ENCODE data around the gene RAB33B. TPM values are rescaled to one million over a fixed set of nuclear protein-coding genes. Genes with fewer than 3 reads are reported as not detected.
"Not testable (repeated sequence)": the region's sequence is repeated elsewhere in the genome, so short reads cannot be mapped to it uniquely, and the experiment has no call there.

Gene RAB33B
- 4.4 and 5.7 TPM in 2 replicates for total RNA-seq

- no peak for DNase-seq
- Mint-ChIP-seq H3K27ac (peak within 1 kb of the TSS; percentile 96), H3K4me3 (peak within 1 kb of the TSS; percentile 92), H3K27me3 (no peaks in the 10 kb centered on the region), H3K36me3 (ENCODE audit: low read depth) (peaks cover 4% of the 10 kb centered on the region), H3K4me1 (peaks cover 52% of the 10 kb centered on the region), H3K9me3 (no peaks in the 10 kb centered on the region)
- intact Hi-C loops (cut with micrococcal nuclease): loop anchor here (1.0 to 10.0 kb wide), 4 partner anchors 153 to 1768 kb away; partner anchors contain the start of genes NAA15, SCOC and ZNF330
Measured at GRCh38 chr4:139454111-139455045, at the start of gene RAB33B. Gene RAB33B, plus strand, starts transcription at chr4:139454121. Its CDS starts 75 bp downstream, at chr4:139454196.

GRCh38 chr4:139410312-139410711 is 43.6 kb upstream of the RAB33B start:
- Mint-ChIP-seq H3K27ac (no peak overlapping the region), H3K4me1 (no peaks in the 10 kb centered on the region), H3K9me3 (no peaks in the 10 kb centered on the region), H3K27me3 (no peaks in the 10 kb centered on the region), H3K4me3 (no peak overlapping the region), H3K36me3 (ENCODE audit: low read depth) (peaks cover 35% of the 10 kb centered on the region)
- no peak for DNase-seq
- intact Hi-C loops (cut with micrococcal nuclease): no loop called here

DNA sequence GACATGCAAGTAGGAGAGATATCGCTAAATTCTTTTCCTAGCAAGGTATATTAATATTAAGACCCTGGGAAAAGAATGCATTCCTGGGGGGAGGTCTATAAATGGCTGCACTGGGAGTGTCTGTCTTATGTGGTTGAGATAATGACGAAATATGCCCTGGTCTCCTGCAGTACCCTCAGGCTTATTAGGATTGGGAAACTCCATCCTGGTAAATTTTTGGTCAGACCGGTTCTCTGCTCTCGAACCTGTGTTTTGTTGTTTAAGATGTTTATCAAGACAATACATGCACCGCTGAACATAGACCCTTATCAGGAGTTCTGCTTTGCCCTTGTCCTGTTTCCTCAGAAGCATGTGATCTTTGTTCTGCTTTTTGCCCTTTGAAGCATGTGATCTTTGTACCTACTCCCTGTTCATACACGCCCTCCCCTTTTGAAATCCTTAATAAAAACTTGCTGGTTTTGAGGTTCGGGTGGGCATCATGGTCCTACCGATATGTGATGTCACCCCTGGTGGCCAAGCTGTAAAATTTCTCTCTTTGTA is 39.2 kb upstream of the RAB33B start:
- DNase-seq, H3K27ac Mint-ChIP-seq, H3K9me3 Mint-ChIP-seq, H3K4me3 Mint-ChIP-seq, H3K27me3 Mint-ChIP-seq: not testable (repeated sequence)
- intact Hi-C loops (cut with micrococcal nuclease): loop anchor here (5.0 kb wide), 2 partner anchors 143 to 238 kb away; partner anchors contain the start of gene SETD7
- peaks cover 12% of the 10 kb centered on the region for H3K4me1 Mint-ChIP-seq
- H3K36me3 Mint-ChIP-seq (ENCODE audit: low read depth): peaks cover 28% of the 10 kb centered on the region

- peaks cover 17% of the 10 kb centered on the region for H3K4me1 Mint-ChIP-seq
- intact Hi-C loops (cut with micrococcal nuclease): loop anchor here (2.0 to 5.0 kb wide), 3 partner anchors 37 to 236 kb away; partner anchors contain the start of gene SETD7
Measured at GRCh38 chr4:139416073-139416673, 37.7 kb upstream of the RAB33B start.

GRCh38 chr4:139419388-139419914 is 34.5 kb upstream of the RAB33B start:
- H3K27ac Mint-ChIP-seq: peak overlapping the region; percentile 82
- peaks cover 34% of the 10 kb centered on the region for H3K36me3 Mint-ChIP-seq (ENCODE audit: low read depth)
- H3K4me1 Mint-ChIP-seq: peaks cover 17% of the 10 kb centered on the region
- no peaks in the 10 kb centered on the region for H3K9me3 Mint-ChIP-seq
- DNase-seq: peak; percentile 78
- intact Hi-C loops (cut with micrococcal nuclease): loop anchor here (5.0 kb wide), 2 partner anchors 138 to 233 kb away; partner anchors contain the start of gene SETD7
- H3K27me3 Mint-ChIP-seq: no peaks in the 10 kb centered on the region
- H3K4me3 Mint-ChIP-seq: peak overlapping the region; percentile 23

More at GRCh38 chr4:139416073-139416673, 37.7 kb upstream of the RAB33B start:
- no peaks in the 10 kb centered on the region for H3K27me3 Mint-ChIP-seq
- DNase-seq: peak; percentile 74
- H3K4me3 Mint-ChIP-seq: no peak overlapping the region
- no peaks in the 10 kb centered on the region for H3K9me3 Mint-ChIP-seq
- H3K36me3 Mint-ChIP-seq (ENCODE audit: low read depth): peaks cover 39% of the 10 kb centered on the region
- H3K27ac Mint-ChIP-seq: no peak overlapping the region

GRCh38 chr4:139420652-139421051 is 33.3 kb upstream of the RAB33B start:
- intact Hi-C loops (cut with micrococcal nuclease): no loop called here
- Mint-ChIP-seq H3K27ac (no peak overlapping the region), H3K4me1 (peaks cover 17% of the 10 kb centered on the region), H3K27me3 (no peaks in the 10 kb centered on the region), H3K9me3 (no peaks in the 10 kb centered on the region), H3K36me3 (ENCODE audit: low read depth) (peaks cover 28% of the 10 kb centered on the region), H3K4me3 (no peak overlapping the region)
- DNase-seq: no peak

- H3K4me1 Mint-ChIP-seq: peaks cover 7% of the 10 kb centered on the region
- H3K27me3 Mint-ChIP-seq: no peaks in the 10 kb centered on the region
- H3K4me3 Mint-ChIP-seq: no peak overlapping the region
- intact Hi-C loops (cut with micrococcal nuclease): no loop called here
- DNase-seq: no peak
- peaks cover 26% of the 10 kb centered on the region for H3K9me3 Mint-ChIP-seq
- no peak overlapping the region for H3K27ac Mint-ChIP-seq
- H3K36me3 Mint-ChIP-seq (ENCODE audit: low read depth): peaks cover 52% of the 10 kb centered on the region
Measured at GRCh38 chr4:139436122-139436521, 17.8 kb upstream of the RAB33B start.

- no peak for DNase-seq
- no peaks in the 10 kb centered on the region for H3K27me3 Mint-ChIP-seq
- H3K36me3 Mint-ChIP-seq (ENCODE audit: low read depth): peaks cover 47% of the 10 kb centered on the region
- peaks cover 21% of the 10 kb centered on the region for H3K9me3 Mint-ChIP-seq
- no peak overlapping the region for H3K4me3 Mint-ChIP-seq
- peaks cover 7% of the 10 kb centered on the region for H3K4me1 Mint-ChIP-seq
- intact Hi-C loops (cut with micrococcal nuclease): no loop called here
- no peak overlapping the region for H3K27ac Mint-ChIP-seq
Measured at GRCh38 chr4:139438141-139438540, 15.8 kb upstream of the RAB33B start.

DNA sequence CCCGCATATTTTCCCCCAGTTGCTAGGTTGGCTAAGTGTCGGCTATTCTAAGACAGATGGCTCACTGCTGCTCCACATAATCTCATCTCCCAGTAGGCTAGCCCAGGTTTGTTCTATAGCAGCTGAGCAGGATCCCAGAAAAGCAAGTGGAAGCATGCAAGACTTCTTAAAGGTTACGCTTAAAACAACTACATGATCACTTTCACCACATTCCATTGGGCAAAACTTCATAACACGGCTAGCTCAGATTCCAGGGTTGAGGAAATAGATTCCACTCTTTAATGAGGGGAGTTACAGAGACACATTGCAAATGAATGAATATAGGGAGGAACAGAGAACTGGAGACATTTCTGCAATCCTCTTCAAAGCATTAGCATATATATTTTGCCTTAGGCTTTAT is 12.9 kb upstream of the RAB33B start:
- Mint-ChIP-seq H3K36me3 (ENCODE audit: low read depth) (peaks cover 39% of the 10 kb centered on the region), H3K4me1 (peaks cover 2% of the 10 kb centered on the region), H3K9me3 (peaks cover 21% of the 10 kb centered on the region), H3K4me3 (no peak overlapping the region), H3K27ac (no peak overlapping the region), H3K27me3 (no peaks in the 10 kb centered on the region)
- no peak for DNase-seq
- intact Hi-C loops (cut with micrococcal nuclease): no loop called here

DNA sequence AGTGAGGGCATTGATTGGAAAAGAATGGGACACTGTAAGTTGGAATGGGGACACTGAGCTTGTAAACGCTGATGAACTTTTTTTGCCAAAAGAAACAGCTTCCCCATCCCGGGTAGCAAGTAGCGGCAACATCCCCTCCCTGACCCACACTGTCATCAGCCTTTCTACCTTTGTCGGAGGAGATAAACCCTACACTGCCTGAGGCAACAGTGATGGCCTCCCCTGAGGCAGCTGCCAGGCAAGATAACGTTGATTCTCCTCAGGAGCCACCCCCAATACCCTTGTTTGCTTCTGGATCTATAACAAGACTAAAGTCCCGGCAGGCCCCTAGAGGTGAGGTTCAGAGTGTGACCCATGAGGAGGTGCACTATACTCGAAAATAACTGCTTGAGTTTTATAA is 10.3 kb upstream of the RAB33B start:
- peaks cover 24% of the 10 kb centered on the region for H3K36me3 Mint-ChIP-seq (ENCODE audit: low read depth)
- intact Hi-C loops (cut with micrococcal nuclease): no loop called here
- no peaks in the 10 kb centered on the region for H3K27me3 Mint-ChIP-seq
- no peak overlapping the region for H3K4me3 Mint-ChIP-seq
- no peak for DNase-seq
- H3K27ac Mint-ChIP-seq: no peak overlapping the region
- H3K4me1 Mint-ChIP-seq: no peaks in the 10 kb centered on the region
- H3K9me3 Mint-ChIP-seq: peaks cover 11% of the 10 kb centered on the region

DNA sequence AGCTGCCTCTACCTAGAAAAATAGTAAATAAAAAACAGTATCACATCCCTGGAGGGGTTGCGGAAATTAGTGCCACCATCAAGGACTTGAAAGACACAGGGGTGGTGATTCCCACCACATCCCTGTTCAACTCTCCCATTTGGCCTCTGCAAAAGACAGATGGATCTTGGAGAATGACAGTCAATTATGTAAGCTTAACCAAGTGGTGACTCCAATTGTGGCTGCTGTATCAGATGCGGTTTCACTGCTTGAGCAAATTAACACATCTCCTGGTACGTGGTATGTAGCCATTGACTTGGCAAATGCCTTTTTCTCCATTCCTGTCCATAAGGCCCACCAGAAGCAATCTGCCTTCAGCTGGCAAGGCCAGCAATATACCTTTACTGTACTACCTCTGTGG is 9.0 kb upstream of the RAB33B start:
- peak; percentile 45 for DNase-seq
- H3K27me3 Mint-ChIP-seq; H3K27ac Mint-ChIP-seq; H3K9me3 Mint-ChIP-seq; H3K4me1 Mint-ChIP-seq; intact Hi-C loops (cut with micrococcal nuclease); H3K4me3 Mint-ChIP-seq: not testable (repeated sequence)
- H3K36me3 Mint-ChIP-seq (ENCODE audit: low read depth): peaks cover 14% of the 10 kb centered on the region

DNA sequence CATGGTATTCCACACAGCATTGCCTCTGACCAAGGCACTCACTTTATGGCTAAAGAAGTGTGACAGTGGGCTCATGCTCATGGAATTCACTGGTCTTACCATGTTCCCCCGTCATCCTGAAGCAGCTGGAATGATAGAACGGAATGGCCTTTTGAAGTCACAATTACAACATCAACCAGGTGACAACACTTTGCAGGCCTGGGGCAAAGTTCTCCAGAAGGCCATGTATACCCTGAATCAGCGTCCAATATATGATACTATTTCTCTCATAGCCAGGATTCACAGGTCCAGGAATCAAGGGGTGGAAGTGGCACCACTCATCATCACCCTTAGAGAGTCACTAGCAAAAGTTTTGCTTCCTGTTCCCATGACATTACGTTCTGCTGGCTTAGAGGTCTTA is 6.8 kb upstream of the RAB33B start:
- H3K4me3 Mint-ChIP-seq; H3K4me1 Mint-ChIP-seq; H3K9me3 Mint-ChIP-seq; H3K27me3 Mint-ChIP-seq; H3K36me3 Mint-ChIP-seq (ENCODE audit: low read depth); intact Hi-C loops (cut with micrococcal nuclease); H3K27ac Mint-ChIP-seq: not testable (repeated sequence)
- peak; percentile 50 for DNase-seq

- intact Hi-C loops (cut with micrococcal nuclease): loop anchor here (5.0 to 10.0 kb wide), 2 partner anchors 924 to 1772 kb away; partner anchors contain the start of genes SCOC and ZNF330
- no peaks in the 10 kb centered on the region for H3K27me3 Mint-ChIP-seq
- H3K9me3 Mint-ChIP-seq: no peaks in the 10 kb centered on the region
- no peak overlapping the region for H3K4me3 Mint-ChIP-seq
- H3K4me1 Mint-ChIP-seq: peaks cover 28% of the 10 kb centered on the region
- H3K36me3 Mint-ChIP-seq (ENCODE audit: low read depth): peaks cover 5% of the 10 kb centered on the region
- DNase-seq: no peak
- H3K27ac Mint-ChIP-seq: no peak overlapping the region
Measured at GRCh38 chr4:139450586-139450985, 3.3 kb upstream of the RAB33B start.

Data from activated CD4-positive, alpha-beta T cell treated with anti-CD3 and anti-CD28 coated beads, Interleukin-2, amount 10 ng/mL, durations not matched to agents 24 days and 14 days (primary cell).